IPS-20b (cell line): ENCODE data around the gene RIIAD1.
"Not testable (repeated sequence)": the region's sequence is repeated elsewhere in the genome, so short reads cannot be mapped to it uniquely, and the experiment has no call there.

Experiments used
- H3K27ac ChIP-seq: one replicate; pipeline ENCODE4 v1.5.1; 2013; ENCODE audit warnings: low read length
- H3K27me3 ChIP-seq: 2 replicates; pipeline ENCODE4 v1.6.1; 2013; ENCODE audit warnings: mild to moderate bottlenecking, low read length, inconsistent platforms; ENCODE audit not compliant: insufficient read depth
- H3K36me3 ChIP-seq: 2 replicates; pipeline ENCODE4 v1.6.1; 2013; ENCODE audit warnings: low read depth, mild to moderate bottlenecking, inconsistent platforms, low read length, moderate library complexity; ENCODE audit not compliant: insufficient read depth
- H3K4me1 ChIP-seq: 2 replicates; pipeline ENCODE4 v1.6.1; 2013; ENCODE audit warnings: mild to moderate bottlenecking, control low read depth, inconsistent platforms, low read length, moderate library complexity; ENCODE audit not compliant: insufficient read depth
- H3K4me3 ChIP-seq: 2 replicates; pipeline ENCODE4 v1.5.1; 2013; ENCODE audit warnings: mild to moderate bottlenecking, low read length, inconsistent platforms
- H3K9ac ChIP-seq: 2 replicates; pipeline ENCODE4 v1.6.1; 2013; ENCODE audit warnings: low read depth, mild to moderate bottlenecking, inconsistent platforms, low read length, moderate library complexity
- H3K9me3 ChIP-seq: 2 replicates; pipeline ENCODE4 v1.6.1; 2013; ENCODE audit warnings: mild to moderate bottlenecking, low read depth, low read length, inconsistent platforms; ENCODE audit not compliant: insufficient read depth

The RIIAD1 gene, protein sequence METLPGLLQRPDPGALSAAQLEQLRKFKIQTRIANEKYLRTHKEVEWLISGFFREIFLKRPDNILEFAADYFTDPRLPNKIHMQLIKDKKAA

DNA sequence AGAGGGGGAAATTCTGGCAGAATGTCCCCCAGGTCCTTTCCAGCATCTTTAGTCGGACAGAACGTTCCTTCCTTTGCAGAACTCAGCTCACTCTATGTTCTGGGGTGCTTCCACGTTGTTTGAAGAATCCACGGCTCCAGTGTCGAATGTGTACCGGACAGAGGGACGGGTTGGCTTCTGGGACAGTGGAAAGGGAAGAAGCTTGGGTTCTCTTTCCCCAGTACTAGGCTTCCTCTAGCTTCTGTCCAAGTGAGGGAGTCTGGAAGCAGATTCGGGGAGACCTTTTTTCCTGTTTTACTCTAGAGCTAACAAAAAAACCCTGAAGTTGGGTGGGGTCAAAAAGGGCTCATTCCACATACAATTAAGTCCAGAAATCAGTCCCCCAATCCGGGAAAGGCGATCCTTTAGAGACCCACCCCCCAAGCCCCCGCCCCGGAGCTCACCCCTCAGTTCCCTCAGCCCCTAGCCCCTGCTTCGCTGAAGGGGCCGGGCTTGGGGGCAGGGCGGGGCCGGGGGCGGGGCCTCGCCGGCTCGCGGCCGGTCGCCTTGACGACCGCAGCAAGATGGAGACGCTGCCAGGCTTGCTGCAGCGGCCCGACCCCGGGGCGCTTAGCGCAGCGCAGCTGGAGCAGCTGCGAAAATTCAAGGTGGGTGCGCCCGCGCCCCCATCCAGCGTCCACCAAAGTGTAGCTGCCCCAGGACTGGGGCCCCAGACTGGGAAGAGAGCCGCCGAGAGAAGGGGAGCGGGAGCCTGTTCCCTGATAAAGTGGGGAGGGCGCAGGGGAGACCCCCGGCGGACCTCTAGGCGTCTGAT is at the start of gene RIIAD1:
Gene RIIAD1, plus strand, starts transcription at position 549 of the 814 bp plus-strand sequence. Its CDS starts 15 bp downstream, at position 564.
- H3K4me3 ChIP-seq: peak within 1 kb of the TSS; percentile 76
- no peak within 1 kb of the TSS for H3K9ac ChIP-seq
- H3K27me3 ChIP-seq: peaks cover 76% of the 10 kb centered on the region
- no peaks in the 10 kb centered on the region for H3K9me3 ChIP-seq
- peaks cover 11% of the 10 kb centered on the region; the same call in 1 of the 2 replicates for H3K4me1 ChIP-seq
- H3K27ac ChIP-seq: no peak within 1 kb of the TSS
- H3K36me3 ChIP-seq: no peaks in the 10 kb centered on the region

DNA sequence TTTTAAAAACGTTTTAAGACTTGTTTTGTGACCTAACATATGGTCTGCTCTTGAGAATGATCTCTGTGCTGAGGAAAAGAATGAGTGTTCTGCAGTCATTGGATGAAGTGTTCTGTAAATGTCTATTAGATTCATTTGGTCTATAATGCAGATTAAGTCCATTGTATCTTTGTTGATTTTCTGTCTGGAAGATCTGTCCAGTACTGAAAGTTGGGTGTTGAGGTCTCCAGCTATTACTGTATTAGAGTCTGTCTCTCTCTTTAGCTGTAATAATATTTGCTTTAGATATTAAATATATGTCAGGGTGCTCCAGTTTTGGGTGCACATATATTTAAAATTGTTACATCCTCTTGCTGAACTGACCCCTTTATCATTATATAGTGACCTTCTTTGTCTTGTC is 47.9 kb upstream of the RIIAD1 start:
- no peak overlapping the region for H3K9ac ChIP-seq
- H3K9me3 ChIP-seq: no peaks in the 10 kb centered on the region
- H3K36me3 ChIP-seq: peaks cover 36% of the 10 kb centered on the region
- H3K4me1 ChIP-seq: no peaks in the 10 kb centered on the region
- no peak overlapping the region for H3K27ac ChIP-seq
- no peak overlapping the region for H3K4me3 ChIP-seq
- no peaks in the 10 kb centered on the region for H3K27me3 ChIP-seq

DNA sequence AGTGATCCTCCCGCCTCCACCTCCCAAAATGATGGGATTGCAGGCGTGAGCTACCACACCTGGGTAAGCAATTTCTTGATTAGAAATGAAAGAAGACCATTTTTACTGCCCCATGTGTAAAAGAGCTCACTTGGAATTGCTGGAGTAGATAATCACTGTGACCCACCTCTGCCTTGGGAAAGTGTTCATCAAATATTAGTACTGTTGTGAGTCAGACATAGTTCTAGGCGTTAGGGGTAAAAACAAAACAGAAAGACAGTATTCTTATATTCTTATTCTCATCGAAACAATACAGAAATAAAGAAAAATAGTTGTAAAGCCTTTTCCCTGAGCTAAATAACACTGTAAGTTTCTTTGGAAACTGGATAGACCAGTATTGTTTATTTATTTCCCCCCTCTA is 40.9 kb upstream of the RIIAD1 start:
- Histone ChIP-seq H3K27ac (no peak overlapping the region), H3K27me3 (no peaks in the 10 kb centered on the region), H3K36me3 (peaks cover 32% of the 10 kb centered on the region), H3K9ac (no peak overlapping the region), H3K4me1 (no peaks in the 10 kb centered on the region), H3K9me3 (no peaks in the 10 kb centered on the region), H3K4me3 (no peak overlapping the region)

DNA sequence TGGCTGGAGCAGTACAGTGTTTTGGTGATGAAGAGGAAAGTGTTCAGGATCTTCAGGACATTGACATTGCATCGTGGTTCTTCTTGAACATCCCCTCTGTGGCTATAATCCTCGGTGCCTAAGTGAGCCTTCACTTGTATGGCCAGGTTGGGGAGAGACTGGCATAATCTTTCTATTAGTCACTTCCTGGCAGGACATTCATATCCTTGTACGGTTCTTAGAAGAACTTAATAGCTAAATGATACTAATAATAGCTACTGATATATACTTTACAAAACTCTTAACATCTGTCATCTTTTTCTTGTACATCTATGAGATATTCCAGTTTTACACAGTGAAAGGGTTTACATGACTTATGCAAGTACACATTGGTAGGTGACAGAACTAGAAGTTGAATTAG is 40.5 kb upstream of the RIIAD1 start:
- Histone ChIP-seq H3K27me3 (no peaks in the 10 kb centered on the region), H3K27ac (no peak overlapping the region), H3K4me1 (no peaks in the 10 kb centered on the region), H3K9ac (no peak overlapping the region), H3K9me3 (no peaks in the 10 kb centered on the region), H3K36me3 (peaks cover 36% of the 10 kb centered on the region), H3K4me3 (no peak overlapping the region)

DNA sequence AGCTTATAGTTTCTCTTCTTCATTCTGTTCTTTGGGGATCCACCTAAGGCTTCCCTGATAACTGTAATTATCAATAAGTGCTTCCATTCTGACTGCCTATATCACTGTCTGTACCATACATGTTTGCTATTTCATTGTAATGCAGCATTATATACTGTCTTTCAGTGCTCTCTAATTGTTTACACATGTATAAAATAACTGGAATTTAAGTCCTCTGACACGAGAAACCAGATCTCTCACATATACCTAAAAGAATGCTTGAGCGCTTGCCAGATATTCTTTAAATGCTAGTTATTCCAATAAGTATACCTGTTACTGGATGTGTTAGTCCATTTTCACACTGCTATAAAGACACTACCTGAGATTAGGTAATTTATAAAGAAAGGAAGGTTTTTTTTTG is 39.4 kb upstream of the RIIAD1 start:
- Histone ChIP-seq H3K4me3 (no peak overlapping the region), H3K9ac (no peak overlapping the region), H3K27me3 (no peaks in the 10 kb centered on the region), H3K27ac (no peak overlapping the region), H3K4me1 (no peaks in the 10 kb centered on the region), H3K36me3 (peaks cover 46% of the 10 kb centered on the region), H3K9me3 (no peaks in the 10 kb centered on the region)

DNA sequence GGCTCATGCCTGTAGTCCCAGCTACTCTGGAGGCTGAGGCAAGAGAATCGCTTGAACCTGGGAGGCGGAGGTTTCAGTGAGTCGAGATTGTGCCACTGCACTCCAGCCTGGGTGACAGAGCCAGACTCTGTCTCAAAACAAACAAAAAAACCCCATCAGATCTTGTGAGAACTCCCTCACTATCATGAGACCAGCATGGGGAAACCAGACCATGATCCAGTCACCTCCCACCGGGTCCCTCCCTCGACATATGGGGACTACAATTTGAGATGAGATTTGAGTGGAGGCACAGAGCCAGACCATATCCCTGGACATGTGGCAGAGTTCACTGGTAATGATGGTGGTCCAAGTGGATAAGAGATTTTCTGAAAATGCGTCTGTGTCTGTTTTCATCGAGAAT is 38.4 kb upstream of the RIIAD1 start:
- H3K27me3 ChIP-seq, H3K27ac ChIP-seq, H3K4me1 ChIP-seq, H3K9me3 ChIP-seq, H3K4me3 ChIP-seq, H3K9ac ChIP-seq: not testable (repeated sequence)
- H3K36me3 ChIP-seq: peaks cover 45% of the 10 kb centered on the region

DNA sequence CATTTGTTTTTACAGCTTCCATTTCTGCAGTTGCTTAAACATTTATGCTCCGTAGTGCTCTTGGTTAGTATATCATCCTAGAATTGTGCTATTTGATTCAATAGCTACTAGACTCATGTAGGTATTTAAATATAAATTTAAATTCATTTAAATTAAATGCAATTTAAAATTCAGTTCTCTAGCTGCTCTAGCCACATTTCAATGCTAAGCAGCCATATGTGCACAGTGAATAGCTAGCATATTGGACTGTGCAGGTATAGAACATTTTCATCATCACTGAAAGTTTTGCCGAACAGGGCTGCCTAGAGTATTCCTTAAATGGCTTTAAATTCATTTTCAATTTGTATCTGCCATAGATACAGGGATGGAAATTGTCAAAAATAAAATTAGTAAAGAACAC is 37.2 kb upstream of the RIIAD1 start:
- Histone ChIP-seq H3K4me1 (no peaks in the 10 kb centered on the region), H3K27ac (no peak overlapping the region), H3K9me3 (no peaks in the 10 kb centered on the region), H3K27me3 (no peaks in the 10 kb centered on the region), H3K9ac (no peak overlapping the region), H3K36me3 (peaks cover 39% of the 10 kb centered on the region), H3K4me3 (no peak overlapping the region)

DNA sequence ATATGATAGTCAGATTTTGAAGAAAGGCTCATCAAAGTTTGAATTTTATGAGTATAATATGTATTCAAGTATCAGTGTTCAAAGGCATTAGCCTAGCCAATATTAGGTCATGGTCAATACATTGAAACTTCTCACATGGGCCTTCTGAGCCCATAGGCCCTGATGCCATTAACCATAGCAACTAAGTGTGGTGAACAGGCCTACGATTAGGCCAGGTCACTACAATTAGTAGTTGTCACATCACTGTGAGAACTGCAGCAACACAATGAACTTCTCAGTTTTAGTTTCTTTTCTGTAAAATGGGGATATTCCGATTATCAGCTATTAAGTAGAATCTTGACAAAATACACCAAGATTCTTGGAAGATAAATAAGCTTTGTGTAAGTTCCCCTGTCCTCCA is 34.8 kb upstream of the RIIAD1 start:
- H3K4me1 ChIP-seq: no peaks in the 10 kb centered on the region
- H3K4me3 ChIP-seq: no peak overlapping the region
- H3K9ac ChIP-seq: no peak overlapping the region
- H3K9me3 ChIP-seq: no peaks in the 10 kb centered on the region
- H3K27me3 ChIP-seq: no peaks in the 10 kb centered on the region
- H3K36me3 ChIP-seq: peaks cover 35% of the 10 kb centered on the region
- H3K27ac ChIP-seq: no peak overlapping the region

DNA sequence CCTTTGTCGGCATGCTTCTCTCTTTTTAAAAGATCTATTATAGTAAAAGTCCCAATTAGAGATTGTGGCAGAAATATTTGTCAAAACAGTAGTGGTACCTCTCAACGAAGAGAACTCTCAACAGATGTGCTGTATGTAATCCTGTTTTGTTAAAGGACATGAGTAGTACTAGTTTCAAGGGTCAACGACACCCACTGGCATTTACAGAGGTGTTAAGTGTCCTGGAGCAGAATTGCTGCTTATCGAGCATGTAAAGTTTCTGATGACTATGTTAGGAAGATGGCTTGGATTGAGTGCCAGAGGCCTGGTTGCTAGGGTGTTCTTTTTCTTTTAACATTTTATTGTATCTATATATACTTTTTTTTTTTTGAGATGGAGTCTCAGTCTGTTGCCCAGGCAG is 31.8 kb upstream of the RIIAD1 start:
- Histone ChIP-seq H3K36me3 (peaks cover 46% of the 10 kb centered on the region), H3K4me3 (no peak overlapping the region), H3K27me3 (no peaks in the 10 kb centered on the region), H3K9ac (no peak overlapping the region), H3K4me1 (no peaks in the 10 kb centered on the region), H3K9me3 (no peaks in the 10 kb centered on the region), H3K27ac (no peak overlapping the region)

DNA sequence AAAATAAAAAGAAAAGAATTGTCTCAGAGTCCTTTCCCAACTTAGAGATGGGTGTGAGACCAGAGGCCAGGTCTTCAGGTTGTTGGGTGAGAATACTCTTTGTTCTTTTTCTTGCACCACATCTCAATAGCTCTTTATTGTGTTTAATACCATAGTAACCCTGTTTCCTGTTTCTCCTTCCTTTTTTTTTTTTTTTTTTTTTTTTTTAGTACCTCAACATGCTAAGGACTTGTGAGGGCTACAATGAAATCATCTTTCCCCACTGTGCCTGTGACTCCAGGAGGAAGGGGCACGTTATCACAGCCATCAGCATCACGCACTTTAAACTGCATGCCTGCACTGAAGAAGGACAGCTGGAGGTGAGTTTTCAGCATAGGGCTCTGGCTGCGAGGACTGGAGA is 29.1 kb upstream of the RIIAD1 start:
- Histone ChIP-seq H3K27me3 (no peaks in the 10 kb centered on the region), H3K27ac (no peak overlapping the region), H3K9me3 (no peaks in the 10 kb centered on the region), H3K4me3 (no peak overlapping the region), H3K36me3 (peaks cover 37% of the 10 kb centered on the region), H3K4me1 (no peaks in the 10 kb centered on the region), H3K9ac (no peak overlapping the region)

DNA sequence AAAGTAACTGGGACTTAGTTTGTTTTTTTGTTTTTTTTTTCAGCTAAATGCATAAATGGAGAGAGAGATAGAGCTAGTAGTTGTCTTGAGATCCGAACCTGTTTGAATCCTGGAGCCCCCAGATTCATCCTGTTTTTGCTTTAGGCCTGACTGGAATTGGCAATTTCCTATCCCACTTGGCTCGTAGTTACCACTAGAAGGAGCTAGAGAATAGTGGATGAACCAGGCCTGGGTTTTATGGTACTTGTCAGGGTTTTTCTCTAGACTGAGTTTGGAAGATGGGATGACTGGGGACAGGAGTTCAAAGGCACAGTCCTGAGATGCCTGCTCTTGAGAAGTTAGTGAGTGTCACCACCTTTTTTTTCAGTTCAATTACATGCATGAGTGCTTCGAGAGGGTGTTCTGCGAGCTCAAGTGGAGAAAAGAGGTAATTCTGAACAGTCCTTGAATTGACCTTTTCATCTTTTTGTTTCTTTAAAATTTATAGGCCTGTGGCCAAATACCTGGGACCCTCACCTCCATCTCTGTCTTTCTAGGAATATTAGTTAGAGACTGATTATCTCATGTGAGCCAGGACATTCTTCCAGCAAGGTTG is 28.2 kb upstream of the RIIAD1 start:
- Histone ChIP-seq H3K27ac (no peak overlapping the region), H3K9me3 (no peaks in the 10 kb centered on the region), H3K27me3 (no peaks in the 10 kb centered on the region), H3K4me1 (no peaks in the 10 kb centered on the region), H3K4me3 (no peak overlapping the region), H3K36me3 (peaks cover 46% of the 10 kb centered on the region), H3K9ac (no peak overlapping the region)

DNA sequence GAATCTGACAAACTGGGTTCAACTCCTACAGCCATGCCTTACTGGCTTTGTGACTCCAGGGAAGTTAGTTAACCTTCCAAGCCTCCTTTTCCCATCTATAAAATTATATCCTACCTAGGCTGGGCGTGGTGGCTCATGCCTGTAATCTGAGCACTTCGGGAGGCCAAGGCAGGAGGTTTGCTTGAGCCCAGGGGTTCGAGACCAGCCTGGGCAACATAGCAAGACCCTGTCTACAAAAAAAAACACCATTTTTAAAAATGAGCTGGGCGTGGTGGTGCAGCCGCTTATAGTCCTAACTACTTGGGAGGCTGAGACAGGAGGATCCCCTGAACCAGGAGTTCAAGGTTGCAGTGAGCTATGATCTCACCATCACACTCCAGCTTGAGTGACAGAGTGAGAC is 19.8 kb upstream of the RIIAD1 start:
- Histone ChIP-seq H3K27me3 (no peaks in the 10 kb centered on the region), H3K27ac (no peak overlapping the region), H3K36me3 (peaks cover 49% of the 10 kb centered on the region), H3K9ac (no peak overlapping the region), H3K4me1 (no peaks in the 10 kb centered on the region), H3K4me3 (no peak overlapping the region), H3K9me3 (no peaks in the 10 kb centered on the region)
